Stimulated activated CD4-positive, alpha-beta T cell treated with anti-CD3 and anti-CD28 coated beads, Interleukin-12 subunit alpha, Interleukin-12 subunit beta, amount 100 ng/mL, for 24 hours (primary cell): ENCODE data around the gene MAP4K4.
"Not testable (repeated sequence)": the region's sequence is repeated elsewhere in the genome, so short reads cannot be mapped to it uniquely, and the experiment has no call there.

Experiments
- DNase-seq, 2 experiments: peaks; one replicate each; pipeline ENCODE4 v3.0.0-alpha.2; 2020; ENCODE audit warnings: low read depth in 2 of 2

The MAP4K4 gene

DNA sequence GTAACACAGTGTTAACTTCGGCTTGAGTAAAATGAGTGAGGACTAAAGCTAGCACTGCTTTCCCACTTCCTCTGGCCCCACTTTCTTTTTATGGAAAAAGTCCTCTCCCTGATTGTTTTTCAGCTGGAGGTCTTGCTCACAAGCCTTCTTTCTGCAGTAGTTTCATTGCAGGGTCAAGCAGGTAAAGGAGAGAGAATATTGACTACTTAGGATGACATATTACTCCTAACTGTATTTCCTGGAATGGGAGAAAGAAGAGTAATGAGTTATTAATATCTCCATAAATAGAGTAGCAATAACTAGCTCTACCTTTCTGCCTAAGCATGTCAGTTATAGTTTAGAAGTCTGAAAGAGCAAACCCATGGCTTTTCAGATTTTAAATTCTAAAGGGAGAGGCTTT, 45.0 kb downstream of the MAP4K4 start:
- DNase-seq, result no peak

DNA sequence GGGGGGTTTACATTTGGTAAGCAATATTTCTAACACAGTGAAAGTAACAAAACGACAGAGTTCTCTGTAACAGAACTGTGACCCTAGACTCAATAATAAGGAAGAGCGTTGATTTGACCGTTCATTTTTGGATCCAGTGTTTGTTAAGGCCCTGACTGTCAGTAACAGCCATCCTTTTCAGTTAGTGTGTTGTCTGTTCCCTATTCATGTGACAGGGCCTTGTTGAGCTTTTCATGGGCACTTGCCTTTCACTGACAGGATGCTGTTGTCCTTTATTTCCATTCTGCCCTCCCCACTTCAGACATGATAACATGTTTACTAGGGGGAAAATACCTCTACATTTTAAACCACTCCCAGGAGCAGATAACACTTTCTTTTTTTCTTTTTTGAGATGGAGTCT, 45.8 kb downstream of the MAP4K4 start:
- no peak for DNase-seq

DNA sequence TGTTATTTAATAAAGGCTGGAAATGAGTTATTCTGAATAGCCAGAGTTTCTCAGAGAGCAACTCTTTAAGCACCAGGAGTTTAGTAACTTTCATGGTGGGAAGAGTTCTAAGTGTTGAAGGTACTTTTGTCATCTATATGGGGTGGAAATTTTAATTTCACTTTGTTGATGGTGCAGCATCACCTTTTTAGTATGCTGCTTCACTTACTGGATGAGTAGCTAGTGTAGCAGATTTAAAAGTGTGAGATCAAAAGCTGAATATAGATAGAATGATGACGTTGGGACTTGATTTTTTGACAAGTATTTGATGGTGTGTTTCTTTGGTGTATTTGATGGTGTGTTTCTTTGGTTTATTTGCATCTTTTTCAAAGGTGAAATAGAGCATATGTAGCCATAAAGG, 47.3 kb downstream of the MAP4K4 start:
- no peak for DNase-seq

DNA sequence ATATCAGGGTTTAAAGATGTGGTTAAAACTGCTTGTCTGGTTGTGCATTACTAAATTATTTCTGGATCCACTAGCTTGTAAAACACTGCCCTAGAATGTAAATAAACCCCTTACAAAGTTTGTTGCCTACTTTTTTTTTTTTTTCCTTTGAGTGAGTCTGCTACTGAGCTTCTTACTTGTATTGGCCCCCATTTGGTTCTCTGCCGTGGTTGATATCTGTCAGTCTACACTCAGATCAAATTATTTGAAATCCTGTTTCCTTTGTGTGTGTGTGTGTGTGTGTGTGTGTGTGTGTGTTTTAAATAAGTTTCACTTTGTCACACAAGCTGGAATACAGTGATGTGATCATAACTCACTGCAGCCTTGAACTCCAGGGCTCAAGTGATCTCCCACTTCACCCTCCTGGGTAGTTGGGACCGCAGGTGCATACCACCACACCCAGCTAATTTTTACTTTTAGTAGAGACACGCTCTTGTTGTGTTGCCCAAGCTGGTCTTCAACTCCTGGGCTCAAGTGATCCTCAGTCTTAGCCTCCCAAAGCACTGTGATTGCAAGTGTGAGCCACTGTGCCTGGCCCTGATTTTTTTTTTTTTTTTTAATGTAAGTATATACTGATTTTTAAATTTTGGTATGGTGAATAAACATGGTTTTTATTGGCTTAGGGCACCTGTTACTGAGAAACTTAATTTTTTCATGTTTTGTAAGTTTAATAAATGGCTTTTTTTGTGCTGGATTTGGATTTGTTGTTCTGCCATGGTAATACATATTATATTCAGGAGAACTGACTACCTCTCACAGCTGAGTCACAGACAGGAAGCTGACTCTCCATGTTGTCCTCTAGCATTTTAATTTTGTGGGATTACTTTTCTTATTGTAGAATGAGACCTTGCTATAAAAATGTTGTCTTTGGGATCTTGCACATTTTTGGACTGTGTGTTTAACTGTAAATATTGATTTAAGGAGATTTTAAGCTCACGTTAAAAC, 48.5 kb downstream of the MAP4K4 start:
- no peak for DNase-seq

DNA sequence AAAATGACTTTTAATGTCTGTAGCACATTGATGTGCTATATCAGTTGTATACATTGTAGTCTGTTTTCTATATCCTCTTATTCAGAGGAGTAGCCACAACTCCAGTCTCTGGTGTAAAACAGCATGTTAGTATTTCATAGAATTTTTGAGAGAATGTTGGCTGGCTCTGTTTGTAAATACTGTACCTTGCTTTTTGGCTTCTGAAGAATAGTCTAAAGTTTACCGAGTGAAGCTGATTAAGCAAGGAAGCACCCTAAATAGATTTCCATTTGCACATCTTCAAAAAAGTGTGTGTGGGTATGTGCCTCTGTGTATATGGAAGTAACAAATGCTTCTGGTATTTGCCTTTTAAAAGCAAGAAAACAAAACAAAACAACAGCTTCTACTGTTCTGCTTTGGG, 50.5 kb downstream of the MAP4K4 start:
- DNase-seq, result no peak

DNA sequence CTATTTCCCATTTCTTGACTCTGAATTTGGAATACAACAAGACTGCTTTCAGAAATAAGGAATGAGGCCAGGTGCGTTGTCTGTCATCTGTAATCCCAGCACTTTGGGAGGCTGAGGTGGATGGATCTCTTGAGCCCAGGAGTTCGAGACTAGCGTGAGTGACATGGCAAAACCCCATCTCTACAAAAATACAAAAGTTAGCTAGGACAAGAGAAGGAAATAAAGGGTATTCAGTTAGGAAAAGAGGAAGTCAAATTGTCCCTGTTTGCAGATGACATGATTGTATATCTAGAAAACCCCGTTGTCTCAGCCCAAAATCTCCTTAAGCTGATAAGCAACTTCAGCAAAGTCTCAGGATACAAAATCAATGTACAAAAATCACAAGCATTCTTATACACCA, 51.0 kb downstream of the MAP4K4 start:
- DNase-seq, result not testable (repeated sequence)

DNA sequence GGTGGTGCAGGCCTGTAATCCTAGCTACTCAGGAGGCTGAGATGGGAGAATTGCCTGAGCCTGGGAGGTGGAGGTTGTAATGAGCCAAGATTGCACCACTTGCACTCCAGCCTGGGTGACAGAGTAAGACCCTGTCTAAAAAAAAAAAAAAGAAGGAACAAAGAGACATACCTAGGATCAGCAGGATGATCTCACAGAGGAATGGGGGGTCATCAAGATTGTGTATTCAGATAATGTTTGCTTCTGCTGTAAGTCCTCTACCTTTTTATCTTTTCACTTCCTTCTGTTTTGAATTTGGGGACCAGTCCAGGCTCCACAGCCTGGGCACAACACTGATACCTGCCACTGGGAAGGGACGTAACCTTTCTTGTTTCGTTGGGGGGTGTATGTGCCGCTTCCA, 53.2 kb downstream of the MAP4K4 start:
- DNase-seq, result no peak

DNA sequence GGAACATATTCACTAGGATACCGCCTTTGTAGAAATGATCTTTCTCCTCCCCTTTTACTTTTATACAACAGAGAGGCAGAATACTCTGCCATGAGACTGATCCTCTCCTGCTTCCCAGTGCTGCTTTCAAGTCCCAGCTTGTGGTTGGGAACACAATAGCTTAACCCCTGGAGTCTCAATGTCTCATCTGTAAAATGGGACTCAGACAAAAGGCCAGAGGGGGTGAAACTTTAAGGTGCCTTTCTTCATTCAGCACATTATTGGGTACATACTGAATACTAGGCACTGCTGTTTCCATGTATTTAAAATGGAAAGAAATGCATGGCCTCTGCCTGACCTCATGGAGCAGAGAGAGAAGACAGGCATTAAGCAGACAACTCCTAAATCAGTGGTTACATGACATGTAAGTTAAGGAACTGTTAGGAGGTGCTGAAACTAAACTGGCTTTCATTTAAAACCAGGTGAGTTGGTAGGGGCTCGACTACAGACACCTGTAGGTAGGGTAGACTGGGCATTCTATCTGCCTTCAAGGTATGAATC, 53.8 kb downstream of the MAP4K4 start:
- no peak for DNase-seq

DNA sequence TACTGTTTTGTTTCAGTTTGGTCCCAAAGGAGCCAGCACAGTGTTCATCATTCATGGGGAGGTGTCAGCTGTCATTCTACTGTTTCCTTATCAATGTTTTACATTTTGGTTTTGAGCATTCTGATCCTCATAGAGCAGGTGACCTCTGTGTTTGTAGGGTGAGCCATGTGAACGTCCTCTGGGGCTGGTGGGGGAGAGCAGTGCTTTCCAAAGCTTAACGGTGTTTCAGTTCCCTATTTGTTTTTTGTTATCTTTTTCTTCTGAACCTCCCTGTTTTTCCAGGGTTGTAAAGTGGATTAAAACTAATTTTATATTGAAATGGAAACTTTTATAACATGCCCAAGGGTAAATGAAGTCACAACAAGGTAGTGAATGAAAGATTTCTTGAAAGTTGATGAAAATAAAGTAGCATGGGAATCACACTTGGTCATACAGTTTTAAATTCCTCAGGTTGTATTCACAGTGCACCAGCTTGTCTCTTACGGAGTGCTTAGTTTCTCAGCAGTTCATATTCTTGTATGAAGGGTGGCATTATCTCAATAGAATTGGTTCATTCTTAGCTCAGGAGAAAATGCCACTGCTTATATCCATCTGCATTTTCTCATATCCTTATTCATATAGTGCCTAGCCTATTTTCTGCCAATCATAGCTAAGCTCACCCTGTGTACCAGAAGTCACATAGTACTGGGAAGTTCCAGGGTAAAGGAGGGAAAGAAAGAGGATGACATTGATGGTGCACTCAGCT, 54.5 kb downstream of the MAP4K4 start:
- no peak for DNase-seq

DNA sequence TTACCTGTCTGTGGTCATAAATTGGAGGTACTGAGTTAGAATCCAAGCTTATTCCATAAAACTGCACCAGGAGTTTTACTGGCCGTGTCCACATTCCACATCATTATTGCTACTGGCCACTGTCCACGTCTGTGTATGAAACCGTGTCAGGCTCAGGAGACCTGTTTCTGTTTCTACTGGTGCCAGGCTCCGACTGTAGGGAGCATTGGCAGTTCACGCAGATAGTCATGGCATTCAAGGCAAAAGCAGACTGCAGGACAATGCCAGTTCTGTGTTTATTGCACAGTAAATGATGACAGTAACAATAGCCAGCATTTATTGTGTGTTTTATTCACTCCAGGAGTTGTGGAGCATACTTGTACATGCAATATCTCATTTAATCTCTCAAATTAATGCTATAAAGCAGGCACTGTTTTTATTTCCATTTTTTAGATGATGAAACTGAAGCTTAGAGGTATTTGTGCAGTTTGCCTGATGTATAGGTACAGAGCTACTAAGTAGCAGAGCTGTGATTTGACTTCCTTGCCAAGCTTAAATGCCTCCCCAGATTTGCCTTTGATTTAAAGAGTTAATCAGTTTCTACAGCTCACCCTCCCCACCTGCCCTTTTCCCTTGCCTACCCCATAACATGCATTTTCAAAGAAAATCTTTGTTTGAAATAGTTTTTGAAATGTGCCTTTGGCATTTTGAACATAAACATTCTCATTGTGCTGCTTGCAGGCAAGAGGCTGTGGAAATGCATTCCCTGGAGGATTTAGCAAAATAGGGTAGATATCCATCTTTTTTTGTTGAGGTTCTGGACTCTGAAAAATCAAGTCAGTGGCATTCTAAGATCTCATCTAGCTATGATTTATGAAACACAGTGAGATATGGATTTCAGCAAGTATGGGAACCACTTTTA, 55.5 kb downstream of the MAP4K4 start:
- no peak for DNase-seq

DNA sequence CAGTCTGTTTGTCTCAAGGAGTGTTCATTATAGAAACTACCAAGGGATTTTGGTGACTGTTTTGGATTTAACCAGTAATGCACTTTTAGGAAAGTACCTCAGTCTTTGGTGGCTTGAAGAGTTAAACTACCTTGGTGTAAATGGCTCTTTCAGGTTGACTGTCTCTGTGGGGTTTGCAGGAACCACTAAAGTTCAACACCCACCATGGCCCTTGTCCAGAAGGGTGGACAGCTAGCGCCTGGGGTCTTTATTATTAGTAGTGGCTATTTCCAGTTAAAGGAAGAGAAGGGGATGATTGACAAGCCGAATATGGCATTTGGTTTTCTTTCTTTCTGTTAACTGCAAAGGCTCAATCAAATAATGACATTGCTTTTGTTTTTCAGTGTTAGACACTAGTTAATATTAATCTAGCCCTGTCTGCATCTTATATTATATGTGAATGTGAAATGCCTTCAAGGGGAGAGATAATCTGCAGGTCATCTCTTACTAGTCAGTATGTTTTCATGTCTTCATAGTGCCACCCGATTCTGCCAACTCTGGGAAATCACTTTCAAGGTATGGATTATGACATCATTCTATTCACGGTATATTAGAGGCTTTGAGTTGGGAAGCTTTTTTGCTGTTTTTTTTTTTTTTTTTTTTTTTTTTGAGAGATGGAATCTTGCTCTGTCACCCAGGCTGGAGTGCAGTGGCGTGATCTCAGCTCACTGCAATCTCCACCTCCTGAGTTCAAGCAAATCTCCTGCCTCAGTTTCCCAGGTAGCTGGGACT, 56.4 kb downstream of the MAP4K4 start:
- no peak for DNase-seq

DNA sequence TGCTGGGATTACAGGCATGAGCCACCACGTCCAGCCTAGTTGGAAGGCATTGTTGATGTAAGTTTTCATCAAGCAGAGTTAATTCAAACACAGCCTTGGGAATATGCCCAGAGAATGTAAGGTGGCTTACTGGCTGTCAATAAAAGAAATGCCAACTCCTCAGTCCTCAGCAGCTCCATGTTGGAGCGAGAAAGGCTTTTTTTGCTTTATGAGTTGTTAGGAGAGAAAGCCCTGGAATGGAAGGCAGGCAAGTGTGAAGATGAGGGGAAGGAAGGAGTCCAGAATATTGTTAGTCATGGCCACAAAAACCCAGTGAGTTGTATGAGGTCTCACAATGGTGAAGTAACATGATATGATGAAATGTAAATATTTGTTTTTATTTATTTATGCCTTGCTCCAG, 57.1 kb downstream of the MAP4K4 start:
- no peak for DNase-seq

DNA sequence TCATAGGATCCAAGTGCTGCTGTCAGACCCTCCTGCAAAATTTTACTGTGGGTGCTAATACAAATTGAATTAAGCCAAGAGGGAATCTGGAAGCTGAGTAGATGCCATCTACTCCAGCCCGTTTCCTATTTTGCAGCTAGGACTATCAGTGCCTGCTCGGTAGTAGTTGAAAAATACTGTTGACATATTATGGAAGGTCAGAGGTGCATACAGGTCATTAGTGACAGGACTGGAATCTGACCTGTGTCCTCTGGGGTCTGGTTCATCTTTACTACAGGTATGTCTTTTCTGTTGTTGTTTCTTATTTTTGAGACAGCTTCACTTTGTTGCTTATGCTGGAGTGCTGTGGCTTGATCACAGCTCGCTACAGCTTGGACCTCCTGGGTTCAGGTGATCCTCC, 58.8 kb downstream of the MAP4K4 start:
- no peak for DNase-seq

DNA sequence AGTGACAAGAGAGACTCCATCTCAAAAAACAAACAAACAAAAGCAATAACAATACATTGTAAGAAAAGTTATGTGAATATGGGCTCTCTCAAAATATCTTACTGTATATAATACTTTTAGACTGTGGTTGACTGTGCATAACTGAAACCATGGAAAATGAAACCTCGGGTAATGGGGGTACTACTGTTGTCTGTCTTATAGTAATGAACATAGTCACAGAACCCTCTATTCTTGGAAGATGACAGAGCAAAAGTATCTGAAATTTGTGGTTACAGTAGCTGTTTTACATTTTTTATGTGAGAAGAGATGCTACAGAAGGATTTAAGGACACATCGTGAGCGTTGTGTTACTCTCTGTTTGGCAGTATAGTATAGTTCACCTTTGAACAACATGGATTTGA, 60.5 kb downstream of the MAP4K4 start:
- DNase-seq, result no peak

DNA sequence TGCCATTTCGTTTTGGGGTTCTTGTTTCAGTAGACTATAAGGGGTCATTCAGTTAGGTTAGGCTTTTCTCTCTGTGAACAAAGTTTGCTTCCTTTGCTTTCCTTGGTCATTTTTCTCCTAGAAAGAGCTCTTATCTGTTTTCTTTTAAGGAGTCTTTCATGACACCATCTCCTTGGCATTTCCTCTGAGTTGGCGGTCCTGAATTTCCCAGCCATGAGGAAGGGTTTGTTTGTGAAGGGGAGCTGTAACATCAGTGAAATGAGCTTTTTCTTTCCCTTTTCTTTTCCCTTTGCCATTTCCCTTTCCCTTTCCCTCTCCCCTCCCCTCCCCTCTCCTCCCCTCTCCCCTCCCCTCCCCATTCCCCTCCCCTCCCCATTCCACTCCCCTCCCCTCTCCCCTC, 61.7 kb downstream of the MAP4K4 start:
- DNase-seq, result no peak

DNA sequence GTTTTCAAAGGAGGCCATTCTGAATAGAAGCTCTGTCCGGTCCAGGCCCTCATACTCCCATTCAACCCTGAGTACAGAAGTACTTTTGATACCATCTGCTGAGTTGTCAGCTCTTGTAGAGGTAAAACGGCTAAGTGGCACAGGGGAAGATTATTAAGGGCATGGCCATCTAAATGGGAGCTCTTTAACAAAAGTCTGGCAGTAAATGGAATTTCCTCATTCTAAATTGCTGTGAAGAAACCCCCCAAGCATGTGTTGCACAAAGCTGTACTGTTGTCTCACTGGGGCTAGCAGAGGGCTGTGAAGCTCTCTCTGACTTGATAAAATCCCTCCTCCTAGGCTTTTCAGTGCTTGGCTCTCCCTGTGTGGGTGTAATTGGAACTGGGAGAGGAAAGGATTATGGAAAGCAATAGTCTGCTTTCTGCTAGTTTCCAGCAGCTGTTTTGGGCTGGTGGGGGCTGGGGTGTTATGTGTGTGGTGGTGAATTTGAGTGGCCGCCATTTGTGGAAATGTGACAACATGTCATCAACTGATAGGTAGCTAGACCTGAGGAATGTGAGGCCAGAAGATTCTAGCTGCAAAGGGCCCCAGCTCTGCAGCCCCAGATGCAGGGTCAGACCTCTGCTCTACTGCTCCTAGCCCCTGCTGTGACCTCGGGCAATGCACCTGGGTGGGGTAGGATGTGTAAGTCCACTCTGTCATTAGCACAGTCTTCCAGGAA, 65.1 kb downstream of the MAP4K4 start:
- DNase-seq, result no peak

DNA sequence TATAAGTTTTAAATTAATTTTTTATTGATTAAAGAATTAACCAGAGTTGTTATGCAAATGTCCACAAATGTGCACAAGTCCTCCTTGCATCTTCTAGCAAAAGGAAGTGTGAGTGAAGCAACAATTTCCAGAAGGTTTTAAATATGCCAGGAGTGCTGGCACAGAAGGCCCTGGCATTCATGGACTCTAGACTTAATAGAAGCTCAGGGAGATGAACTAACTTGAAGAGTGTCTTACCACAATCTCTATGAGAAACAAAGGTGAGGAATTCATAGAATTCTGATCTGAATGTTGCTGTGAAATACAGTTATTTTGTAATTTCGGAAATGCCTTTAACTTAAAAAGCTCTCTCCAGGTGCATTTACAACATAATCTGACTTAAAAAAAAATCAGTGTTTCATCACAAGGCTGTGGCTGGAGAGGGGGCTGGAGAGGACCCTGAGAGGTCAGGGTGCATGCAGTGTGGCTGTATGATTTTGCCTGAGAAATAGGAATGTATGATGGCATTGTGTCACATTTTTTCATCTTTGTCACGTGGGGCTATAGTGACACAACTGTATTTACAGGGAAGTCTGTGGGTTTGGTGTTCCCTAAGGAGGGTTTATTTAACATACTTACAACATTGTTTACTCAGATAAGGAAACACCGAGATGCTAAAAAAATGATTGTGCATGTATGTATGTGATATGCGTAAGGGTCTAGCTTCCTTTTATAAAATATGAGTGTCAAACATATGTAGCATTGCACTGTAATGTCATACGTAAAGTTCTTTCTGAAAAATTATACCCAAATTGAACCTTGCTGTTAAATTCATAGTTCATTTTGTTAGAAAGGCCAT, 66.2 kb downstream of the MAP4K4 start:
- DNase-seq, result no peak

DNA sequence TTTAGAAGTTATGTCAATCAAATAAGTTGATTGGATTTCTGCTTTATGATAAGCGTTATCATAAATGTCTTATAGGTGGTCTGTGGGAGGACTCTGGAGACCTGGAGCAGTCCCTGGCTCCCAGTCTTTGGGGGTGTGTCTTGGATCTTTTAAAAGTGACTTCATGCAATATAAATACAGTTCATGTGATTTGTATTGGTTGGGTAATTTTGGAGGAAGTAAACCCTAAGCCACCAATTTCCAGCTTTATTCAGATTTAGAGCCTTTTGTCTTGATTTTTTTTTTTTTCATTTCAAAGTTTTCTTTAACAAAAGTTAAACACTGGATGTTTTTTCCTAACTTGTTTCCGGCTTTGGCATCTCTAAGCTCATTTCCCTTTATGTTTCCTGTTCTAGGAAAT, 68.8 kb downstream of the MAP4K4 start:
- DNase-seq, result no peak
